Cardiac muscle cell (in vitro differentiated cells and primary cell): ENCODE data around the gene TRIO. TPM values are rescaled to one million over a fixed set of nuclear protein-coding genes. Genes with fewer than 3 reads are reported as not detected.

ENCODE experiments used
- DNase-seq, 2 donors: peaks; one replicate each; pipeline versions ENCODE4 v3.0.0 to v3.0.0-alpha.2; 2010 to 2017; ENCODE audit warnings: low read depth in 1 of 2, low spot score in 1 of 2
- H3K27ac ChIP-seq: fragments of 200-600 bp; sonication (generic); 2 replicates; pipeline ENCODE4 v1.5.1; 2016
- H3K27me3 ChIP-seq: fragments of 200-600 bp; sonication (generic); 2 replicates; pipeline ENCODE4 v1.6.0; 2016; ENCODE audit warnings: control low read depth
- H3K36me3 ChIP-seq: fragments of 200-600 bp; sonication (generic); 2 replicates; pipeline ENCODE4 v1.5.1; 2016; ENCODE audit warnings: control low read depth
- H3K4me1 ChIP-seq: fragments of 200-600 bp; sonication (generic); 2 replicates; pipeline ENCODE4 v1.8.1; 2017; ENCODE audit warnings: low read depth, mild to moderate bottlenecking, mixed run types
- H3K4me3 ChIP-seq: fragments of 200-600 bp; sonication (generic); 2 replicates; pipeline ENCODE4 v1.5.1; 2016; ENCODE audit warnings: mild to moderate bottlenecking
- H3K9me3 ChIP-seq: fragments of 200-600 bp; sonication (generic); 2 replicates; pipeline ENCODE4 v1.5.1; 2017; ENCODE audit warnings: low read depth, mild to moderate bottlenecking, control low read depth
- polyA plus RNA-seq: library from polyadenylated mRNA; unstranded; fragments of >200 nt; fragmentation: Nextera tagmentation; extraction: Ambion mirVana; gene quantifications from 2 replicates; pipeline ENCODE4 v1.2.1, GENCODE V29; 2016
- total RNA-seq: library from RNA; depleted of rRNA; stranded (reverse); fragments of >200 nt; gene quantifications from 2 replicates; pipeline ENCODE4 v1.2.3, GENCODE V29; 2016
- TF ChIP-seq, protein P1 (sequence below): IDR thresholded peaks from 2 replicates; pipeline ENCODE4 v1.5.1; 2012; ENCODE audit warnings: low read depth, mild to moderate bottlenecking, low read length

The TRIO gene
- total and polyA plus RNA-seq, 2 experiments from 2014 or later: 15.5 to 104 TPM

DNA sequence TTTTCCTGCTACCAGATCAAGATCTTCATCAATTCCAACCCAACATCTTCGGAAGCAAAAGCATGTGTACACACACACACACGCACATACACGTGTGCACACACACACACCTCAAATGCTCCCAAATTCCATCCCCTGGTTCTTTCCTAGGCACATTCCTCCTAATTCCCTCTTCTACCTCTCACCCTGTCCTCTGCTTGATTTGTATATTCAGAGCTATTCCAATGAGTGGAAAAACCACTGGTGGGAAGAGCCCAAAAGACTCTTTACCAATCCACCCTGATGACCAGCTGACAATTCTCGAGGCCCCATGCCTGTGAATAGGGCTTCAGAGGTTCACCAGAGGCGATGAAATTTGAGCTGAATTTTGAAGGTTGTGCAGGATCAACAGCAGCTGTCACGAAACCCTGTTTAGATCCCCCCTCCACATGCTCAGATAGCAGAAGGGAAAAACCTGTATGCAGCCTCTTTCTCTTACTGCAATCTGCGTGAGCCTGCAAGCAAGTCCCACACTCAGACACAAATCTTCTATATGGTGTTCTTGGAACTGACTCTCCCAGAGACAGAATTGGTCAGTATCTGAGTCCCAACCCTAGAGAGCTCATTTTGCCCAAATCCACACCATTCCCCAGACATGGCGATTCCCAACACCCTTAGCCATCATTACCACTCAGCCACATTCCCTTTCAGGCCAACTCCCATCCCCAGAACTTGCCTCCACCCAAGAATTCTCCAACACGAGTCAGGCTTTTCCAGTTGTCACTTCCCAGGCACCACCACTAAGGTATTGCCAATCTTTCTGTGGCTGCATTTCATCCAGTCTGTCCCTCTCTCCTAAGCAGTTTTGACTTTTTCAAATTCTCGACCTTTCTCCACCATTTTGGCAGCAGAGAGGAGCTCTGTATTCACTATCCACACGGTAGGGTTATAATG, 4.3 kb upstream of the TRIO start:
- Histone ChIP-seq H3K9me3 (no peaks in the 10 kb centered on the region), H3K36me3 (no peaks in the 10 kb centered on the region), H3K4me3 (no peak overlapping the region), H3K27ac (no peak overlapping the region), H3K4me1 (no peaks in the 10 kb centered on the region), H3K27me3 (no peaks in the 10 kb centered on the region)
- TF ChIP-seq, protein P1, sequence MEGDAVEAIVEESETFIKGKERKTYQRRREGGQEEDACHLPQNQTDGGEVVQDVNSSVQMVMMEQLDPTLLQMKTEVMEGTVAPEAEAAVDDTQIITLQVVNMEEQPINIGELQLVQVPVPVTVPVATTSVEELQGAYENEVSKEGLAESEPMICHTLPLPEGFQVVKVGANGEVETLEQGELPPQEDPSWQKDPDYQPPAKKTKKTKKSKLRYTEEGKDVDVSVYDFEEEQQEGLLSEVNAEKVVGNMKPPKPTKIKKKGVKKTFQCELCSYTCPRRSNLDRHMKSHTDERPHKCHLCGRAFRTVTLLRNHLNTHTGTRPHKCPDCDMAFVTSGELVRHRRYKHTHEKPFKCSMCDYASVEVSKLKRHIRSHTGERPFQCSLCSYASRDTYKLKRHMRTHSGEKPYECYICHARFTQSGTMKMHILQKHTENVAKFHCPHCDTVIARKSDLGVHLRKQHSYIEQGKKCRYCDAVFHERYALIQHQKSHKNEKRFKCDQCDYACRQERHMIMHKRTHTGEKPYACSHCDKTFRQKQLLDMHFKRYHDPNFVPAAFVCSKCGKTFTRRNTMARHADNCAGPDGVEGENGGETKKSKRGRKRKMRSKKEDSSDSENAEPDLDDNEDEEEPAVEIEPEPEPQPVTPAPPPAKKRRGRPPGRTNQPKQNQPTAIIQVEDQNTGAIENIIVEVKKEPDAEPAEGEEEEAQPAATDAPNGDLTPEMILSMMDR: no peak
- DNase-seq: no peak

DNA sequence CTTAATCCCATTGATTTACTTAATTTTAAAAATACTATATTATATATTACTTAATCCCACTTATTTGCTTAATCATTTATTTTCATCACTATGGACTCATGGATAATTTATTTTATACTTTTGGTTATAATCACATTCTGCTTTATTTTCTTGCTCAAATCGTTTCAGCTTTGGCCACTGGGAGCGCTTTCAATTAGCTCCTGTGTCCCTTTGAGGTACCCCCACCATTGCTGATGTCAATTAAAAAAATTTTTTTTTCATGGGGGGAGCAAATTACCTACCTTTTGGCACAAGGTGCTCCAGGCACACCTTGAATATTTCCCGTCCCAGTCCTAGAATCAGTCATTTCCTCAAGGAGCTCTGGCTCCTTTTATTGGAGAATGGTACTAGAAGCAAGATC, 1.4 kb upstream of the TRIO start:
- DNase-seq: no peak
- H3K4me3 ChIP-seq: no peak overlapping the region
- no peaks in the 10 kb centered on the region for H3K36me3 ChIP-seq
- TF ChIP-seq, protein P1: peak; percentile 10
- H3K27ac ChIP-seq: no peak overlapping the region
- H3K27me3 ChIP-seq: no peaks in the 10 kb centered on the region
- H3K9me3 ChIP-seq: no peaks in the 10 kb centered on the region
- H3K4me1 ChIP-seq: peaks cover 15% of the 10 kb centered on the region

DNA sequence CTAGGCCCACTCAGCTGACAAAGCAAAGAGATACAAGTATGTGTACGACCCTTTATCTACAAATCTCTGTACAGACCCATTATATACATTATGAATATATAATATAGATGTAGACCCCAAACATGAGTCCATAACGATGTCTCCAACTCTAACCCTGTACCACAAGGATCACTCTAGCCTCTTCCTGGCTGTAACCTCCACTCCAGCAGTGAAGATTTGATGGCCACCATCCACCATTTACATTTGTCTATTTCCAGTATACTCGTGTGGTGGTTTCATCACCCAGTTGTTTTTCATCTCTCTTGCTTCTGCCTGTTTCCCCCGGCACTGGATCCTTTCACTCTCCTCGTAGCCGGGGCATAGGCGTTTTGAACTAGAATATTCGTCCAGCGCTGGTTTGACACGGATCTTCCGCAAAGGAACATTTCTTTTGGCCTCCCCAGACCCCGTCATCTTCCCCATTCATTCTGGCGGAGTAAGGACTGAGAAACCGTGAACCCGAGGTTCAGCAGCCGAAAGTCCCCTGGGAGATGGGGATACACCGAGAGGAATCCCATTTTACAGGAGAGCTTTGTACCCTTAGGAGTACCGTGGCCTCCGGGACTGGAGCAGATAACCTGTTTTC, 828 bp upstream of the TRIO start:
- H3K4me1 ChIP-seq: peaks cover 20% of the 10 kb centered on the region
- no peaks in the 10 kb centered on the region for H3K9me3 ChIP-seq
- H3K27ac ChIP-seq: peak overlapping the region; percentile 90
- H3K27me3 ChIP-seq: no peaks in the 10 kb centered on the region
- no peaks in the 10 kb centered on the region for H3K36me3 ChIP-seq
- peak in 1 of 2 donors; percentile 60 for DNase-seq
- H3K4me3 ChIP-seq: peak overlapping the region; percentile 50
- TF ChIP-seq, protein P1: no peak

DNA sequence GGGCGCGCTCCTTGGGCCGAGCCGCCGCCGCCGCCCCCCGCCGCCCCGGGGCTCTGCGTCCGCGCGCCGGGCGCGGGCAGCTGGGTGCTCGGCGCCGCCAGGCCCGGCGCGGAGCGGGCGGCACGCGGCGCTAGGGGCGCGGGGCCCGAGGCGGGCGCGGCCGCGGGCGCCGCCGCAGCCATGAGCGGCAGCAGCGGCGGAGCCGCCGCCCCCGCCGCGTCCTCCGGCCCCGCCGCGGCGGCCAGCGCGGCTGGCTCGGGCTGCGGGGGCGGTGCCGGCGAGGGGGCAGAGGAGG, 351 bp downstream of the TRIO start:
- Histone ChIP-seq H3K4me1 (peaks cover 32% of the 10 kb centered on the region), H3K4me3 (peak overlapping the region; percentile 91), H3K27me3 (no peaks in the 10 kb centered on the region), H3K27ac (peak overlapping the region; percentile 90), H3K36me3 (no peaks in the 10 kb centered on the region), H3K9me3 (no peaks in the 10 kb centered on the region)
- DNase-seq: peak in 1 of 2 donors; percentile 62
- TF ChIP-seq, protein P1: no peak

DNA sequence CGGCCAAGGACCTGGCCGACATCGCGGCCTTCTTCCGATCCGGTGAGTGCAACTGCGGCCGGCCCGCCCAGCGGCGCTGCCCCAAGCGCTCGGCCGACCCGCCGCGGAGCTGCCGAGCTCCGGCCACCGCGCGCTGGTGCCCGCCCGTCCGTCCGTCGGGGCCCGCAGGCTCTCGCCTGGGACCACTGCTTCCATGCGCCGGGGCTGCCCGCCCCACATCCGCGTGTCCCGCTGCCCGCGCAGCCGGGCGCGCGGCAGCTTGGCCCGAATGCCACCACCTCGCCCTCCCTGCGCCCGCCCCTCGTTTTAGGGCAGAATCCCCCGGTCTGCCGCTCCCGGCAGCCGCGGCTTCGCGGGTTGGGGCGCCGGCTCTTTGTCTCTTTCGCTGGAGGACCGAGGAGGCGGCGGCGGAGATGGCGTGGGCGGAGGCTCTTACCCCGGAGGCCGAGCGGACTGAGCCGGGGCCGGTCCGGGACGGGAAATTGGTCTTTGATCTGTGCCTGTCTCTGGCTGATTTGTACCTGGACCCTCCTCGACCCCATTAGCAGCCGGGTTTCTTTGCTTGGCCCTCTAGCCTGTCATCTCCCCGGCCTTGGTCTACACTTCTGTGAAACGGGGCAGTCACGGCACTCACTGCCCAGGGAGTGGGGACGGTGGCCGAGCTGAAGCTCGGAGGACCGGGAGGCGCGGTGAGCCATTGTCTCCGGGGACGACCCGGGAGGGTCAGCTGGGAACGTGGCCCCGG, 871 bp downstream of the TRIO start:
- Histone ChIP-seq H3K4me1 (peaks cover 37% of the 10 kb centered on the region), H3K4me3 (peak overlapping the region; percentile 91), H3K9me3 (no peaks in the 10 kb centered on the region), H3K27ac (peak overlapping the region; percentile 81), H3K36me3 (no peaks in the 10 kb centered on the region), H3K27me3 (no peaks in the 10 kb centered on the region)
- TF ChIP-seq, protein P1: no peak
- peak; percentile 44 to 56 for DNase-seq
